Tibial nerve (tissue), 3 donors: Measurements from ENCODE around the gene UNC45A.

Experiments
- POLR2A ChIP-seq, 2 donors: fragments of 450-650 bp; IDR thresholded peaks; one replicate each; pipeline ENCODE4 v1.6.1; 2017; ENCODE audit warnings: antibody characterized with exemption in 2 of 2, mild to moderate bottlenecking in 2 of 2, moderate library complexity in 2 of 2
- TF ChIP-seq, protein P1 (sequence below), 5 experiments: fragments of 200-600 bp in 3 of 5; fragments of 450-650 bp in 2 of 5; sonication (generic) in 3 of 5; IDR thresholded peaks; one replicate each; pipeline ENCODE4 v1.5.1; 2016 to 2019; ENCODE audit warnings: antibody characterized with exemption in 5 of 5, mild to moderate bottlenecking in 3 of 5, moderate library complexity in 2 of 5

DNA sequence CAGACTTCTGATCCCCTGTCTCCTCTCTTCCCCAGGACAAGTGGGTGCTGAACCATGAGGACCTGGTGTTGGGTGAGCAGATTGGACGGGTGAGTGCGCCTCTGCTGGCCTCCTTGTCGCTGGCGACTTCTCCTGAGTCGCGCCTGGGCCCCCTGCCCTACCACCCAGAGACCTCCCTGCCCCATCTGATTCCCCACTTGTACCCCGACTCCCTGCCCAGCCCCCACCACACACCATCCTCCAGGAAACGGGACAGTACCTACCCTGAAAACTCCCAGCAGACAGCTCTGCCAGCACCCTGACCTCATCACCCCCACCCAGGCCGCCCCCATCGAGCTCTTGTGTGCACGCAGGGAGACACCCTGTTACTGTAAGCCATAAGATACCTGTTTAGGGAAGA, 43.1 kb upstream of the UNC45A start:
- TF ChIP-seq, protein P1, sequence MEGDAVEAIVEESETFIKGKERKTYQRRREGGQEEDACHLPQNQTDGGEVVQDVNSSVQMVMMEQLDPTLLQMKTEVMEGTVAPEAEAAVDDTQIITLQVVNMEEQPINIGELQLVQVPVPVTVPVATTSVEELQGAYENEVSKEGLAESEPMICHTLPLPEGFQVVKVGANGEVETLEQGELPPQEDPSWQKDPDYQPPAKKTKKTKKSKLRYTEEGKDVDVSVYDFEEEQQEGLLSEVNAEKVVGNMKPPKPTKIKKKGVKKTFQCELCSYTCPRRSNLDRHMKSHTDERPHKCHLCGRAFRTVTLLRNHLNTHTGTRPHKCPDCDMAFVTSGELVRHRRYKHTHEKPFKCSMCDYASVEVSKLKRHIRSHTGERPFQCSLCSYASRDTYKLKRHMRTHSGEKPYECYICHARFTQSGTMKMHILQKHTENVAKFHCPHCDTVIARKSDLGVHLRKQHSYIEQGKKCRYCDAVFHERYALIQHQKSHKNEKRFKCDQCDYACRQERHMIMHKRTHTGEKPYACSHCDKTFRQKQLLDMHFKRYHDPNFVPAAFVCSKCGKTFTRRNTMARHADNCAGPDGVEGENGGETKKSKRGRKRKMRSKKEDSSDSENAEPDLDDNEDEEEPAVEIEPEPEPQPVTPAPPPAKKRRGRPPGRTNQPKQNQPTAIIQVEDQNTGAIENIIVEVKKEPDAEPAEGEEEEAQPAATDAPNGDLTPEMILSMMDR (IDR thresholded peaks at IDR 0.05) = no peak
- TF ChIP-seq POLR2A (IDR thresholded peaks at IDR 0.05) = no peak
